Measurements from ENCODE around the gene PPP2R5A.

The PPP2R5A gene

DNA sequence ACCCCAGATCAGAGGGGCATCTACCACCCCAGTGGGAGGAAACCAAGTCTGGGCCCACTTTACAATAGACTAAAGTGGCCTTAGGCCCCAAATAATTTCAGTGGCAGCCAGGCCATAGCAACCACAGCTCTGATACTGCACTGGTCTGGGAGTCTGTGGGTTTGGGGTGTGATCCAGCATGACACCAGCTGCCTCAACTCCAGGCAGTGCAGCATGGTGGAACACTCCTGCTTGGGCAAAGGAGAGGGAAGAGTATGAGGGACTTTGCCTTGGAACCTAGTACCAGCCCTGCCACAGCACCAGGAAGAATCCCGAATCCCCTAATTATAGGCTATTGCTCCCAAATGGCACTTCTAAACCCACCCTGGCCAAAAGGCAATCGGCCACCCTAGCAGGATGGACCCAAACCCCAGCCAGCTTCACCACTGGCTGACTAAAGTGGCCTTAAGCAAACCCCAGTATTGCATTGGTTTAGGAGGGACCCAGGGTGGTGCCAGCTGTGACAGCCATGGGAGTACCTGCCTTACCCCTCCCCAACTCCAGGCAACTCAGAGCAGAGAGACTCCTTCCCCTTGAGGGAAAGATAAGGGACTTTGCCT is 82.4 kb downstream of the PPP2R5A start:
- TF ChIP-seq, protein P1, sequence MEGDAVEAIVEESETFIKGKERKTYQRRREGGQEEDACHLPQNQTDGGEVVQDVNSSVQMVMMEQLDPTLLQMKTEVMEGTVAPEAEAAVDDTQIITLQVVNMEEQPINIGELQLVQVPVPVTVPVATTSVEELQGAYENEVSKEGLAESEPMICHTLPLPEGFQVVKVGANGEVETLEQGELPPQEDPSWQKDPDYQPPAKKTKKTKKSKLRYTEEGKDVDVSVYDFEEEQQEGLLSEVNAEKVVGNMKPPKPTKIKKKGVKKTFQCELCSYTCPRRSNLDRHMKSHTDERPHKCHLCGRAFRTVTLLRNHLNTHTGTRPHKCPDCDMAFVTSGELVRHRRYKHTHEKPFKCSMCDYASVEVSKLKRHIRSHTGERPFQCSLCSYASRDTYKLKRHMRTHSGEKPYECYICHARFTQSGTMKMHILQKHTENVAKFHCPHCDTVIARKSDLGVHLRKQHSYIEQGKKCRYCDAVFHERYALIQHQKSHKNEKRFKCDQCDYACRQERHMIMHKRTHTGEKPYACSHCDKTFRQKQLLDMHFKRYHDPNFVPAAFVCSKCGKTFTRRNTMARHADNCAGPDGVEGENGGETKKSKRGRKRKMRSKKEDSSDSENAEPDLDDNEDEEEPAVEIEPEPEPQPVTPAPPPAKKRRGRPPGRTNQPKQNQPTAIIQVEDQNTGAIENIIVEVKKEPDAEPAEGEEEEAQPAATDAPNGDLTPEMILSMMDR (IDR thresholded peaks at IDR 0.05), result no peak
- H3K27me3 ChIP-seq, result no peaks in the 10 kb centered on the region
- H3K36me3 ChIP-seq, result peaks cover 48% of the 10 kb centered on the region
- H3K4me3 ChIP-seq (ENCODE audit: low read depth in 1 of 2, low read length in 1 of 2), result no peak overlapping the region
- H3K9me3 ChIP-seq, result no peaks in the 10 kb centered on the region
- H3K4me1 ChIP-seq (ENCODE audit: control insufficient read depth in 1 of 2, insufficient read depth in 1 of 2, low read depth in 1 of 2, low read length in 1 of 2), result no peaks in the 10 kb centered on the region
- peak overlapping the region; percentile 47 for H3K27ac ChIP-seq

DNA sequence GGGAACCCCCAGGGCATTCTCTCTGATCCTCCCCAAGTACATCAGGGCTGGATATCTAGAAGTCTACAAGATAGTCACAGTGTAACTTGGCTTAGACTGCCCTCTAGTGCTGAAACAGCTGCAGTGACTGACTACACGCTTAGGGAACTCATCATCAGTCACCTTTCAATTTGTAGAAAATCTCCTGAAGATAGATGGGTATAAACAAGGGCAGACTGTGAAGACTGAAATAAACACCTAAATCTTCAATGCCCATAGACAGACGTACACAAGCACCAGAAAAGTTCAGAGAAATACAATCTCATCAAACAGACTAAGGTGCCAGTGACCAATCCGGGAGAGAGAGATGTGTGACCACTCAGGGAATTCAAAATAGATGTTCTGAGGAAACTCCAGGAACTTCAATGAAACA is 82.9 kb downstream of the PPP2R5A start:
- Histone ChIP-seq H3K4me3 (ENCODE audit: low read depth in 1 of 2, low read length in 1 of 2) (no peak overlapping the region), H3K9me3 (no peaks in the 10 kb centered on the region), H3K27ac (peak overlapping the region; percentile 47), H3K27me3 (no peaks in the 10 kb centered on the region), H3K36me3 (peaks cover 43% of the 10 kb centered on the region), H3K4me1 (ENCODE audit: control insufficient read depth in 1 of 2, insufficient read depth in 1 of 2, low read depth in 1 of 2, low read length in 1 of 2) (no peaks in the 10 kb centered on the region)
- TF ChIP-seq, protein P1 (IDR thresholded peaks at IDR 0.05), result peak; percentile 79

DNA sequence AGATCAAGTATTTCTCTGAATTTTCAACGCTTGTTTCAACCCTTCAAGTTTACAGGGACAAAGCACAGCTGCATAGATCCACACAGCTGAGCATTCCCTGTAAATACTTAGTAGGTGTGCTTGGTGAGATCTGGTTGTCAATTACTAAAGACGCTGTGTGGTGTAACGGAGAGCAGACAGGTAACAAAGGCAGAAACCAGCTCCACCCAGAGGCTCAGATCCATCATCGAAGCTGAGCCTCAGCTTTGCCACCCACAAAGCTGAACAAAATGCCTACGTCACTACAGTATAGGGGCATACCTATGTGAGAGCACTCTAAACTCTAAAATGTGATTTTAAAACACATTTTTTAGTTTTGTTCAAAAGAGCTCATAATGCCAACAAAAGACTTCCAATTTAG is 90.8 kb downstream of the PPP2R5A start:
- Histone ChIP-seq H3K9me3 (no peaks in the 10 kb centered on the region), H3K4me1 (ENCODE audit: control insufficient read depth in 1 of 2, insufficient read depth in 1 of 2, low read depth in 1 of 2, low read length in 1 of 2) (no peaks in the 10 kb centered on the region), H3K4me3 (ENCODE audit: low read depth in 1 of 2, low read length in 1 of 2) (no peak overlapping the region), H3K27me3 (no peaks in the 10 kb centered on the region), H3K27ac (no peak overlapping the region), H3K36me3 (peaks cover 15% of the 10 kb centered on the region)
- TF ChIP-seq, protein P1 (IDR thresholded peaks at IDR 0.05), result no peak

DNA sequence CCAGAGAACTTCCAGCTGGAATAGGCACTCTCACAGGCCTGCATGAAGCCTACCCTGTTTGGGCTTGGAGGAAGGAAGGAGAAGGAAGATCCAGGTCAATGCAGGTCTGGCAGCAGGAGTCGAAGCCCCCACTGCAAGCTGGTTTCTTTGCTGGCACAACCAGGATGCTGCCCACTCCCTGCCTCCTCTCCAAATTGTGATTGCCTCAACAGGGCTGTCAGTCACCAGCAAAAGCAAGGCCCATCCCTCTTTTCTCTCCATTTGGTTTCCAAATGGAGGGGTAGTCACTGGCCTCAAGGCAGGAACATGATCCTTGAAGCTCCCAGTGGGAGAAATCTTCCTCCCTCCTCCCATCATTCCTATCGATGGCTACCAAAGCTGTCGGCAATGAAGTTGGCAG is 92.4 kb downstream of the PPP2R5A start:
- no peaks in the 10 kb centered on the region for H3K9me3 ChIP-seq
- H3K4me3 ChIP-seq (ENCODE audit: low read depth in 1 of 2, low read length in 1 of 2), result no peak overlapping the region
- H3K4me1 ChIP-seq (ENCODE audit: control insufficient read depth in 1 of 2, insufficient read depth in 1 of 2, low read depth in 1 of 2, low read length in 1 of 2), result no peaks in the 10 kb centered on the region
- no peaks in the 10 kb centered on the region for H3K27me3 ChIP-seq
- H3K27ac ChIP-seq, result no peak overlapping the region
- H3K36me3 ChIP-seq, result peaks cover 15% of the 10 kb centered on the region
- TF ChIP-seq, protein P1 (IDR thresholded peaks at IDR 0.05), result no peak

DNA sequence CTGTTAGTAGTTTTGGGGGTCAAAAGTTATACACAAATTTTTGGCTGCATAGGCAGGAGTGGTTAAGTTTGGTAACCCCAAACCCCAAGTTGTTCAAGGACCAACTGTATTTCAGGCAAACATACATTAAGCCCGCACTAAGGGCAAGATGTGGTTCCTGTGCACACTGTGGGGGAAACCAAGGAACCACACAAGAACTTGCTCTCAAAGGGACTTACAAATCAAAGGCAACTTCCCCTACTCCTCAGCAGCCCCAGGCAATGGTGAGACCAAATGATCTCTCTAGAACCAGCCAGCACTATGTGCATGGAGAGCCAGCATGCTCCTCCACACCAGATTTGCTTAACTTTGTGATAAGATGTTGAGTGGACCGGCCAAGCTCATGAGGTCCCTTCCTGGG is 94.2 kb downstream of the PPP2R5A start:
- Histone ChIP-seq H3K9me3 (no peaks in the 10 kb centered on the region), H3K4me1 (ENCODE audit: control insufficient read depth in 1 of 2, insufficient read depth in 1 of 2, low read depth in 1 of 2, low read length in 1 of 2) (peaks cover 2 to 3% of the 10 kb centered on the region in 2 experiments), H3K27ac (no peak overlapping the region), H3K27me3 (no peaks in the 10 kb centered on the region), H3K4me3 (ENCODE audit: low read depth in 1 of 2, low read length in 1 of 2) (no peak overlapping the region), H3K36me3 (peaks cover 15% of the 10 kb centered on the region)
- TF ChIP-seq, protein P1 (IDR thresholded peaks at IDR 0.05), result no peak

Data from neutrophil (primary cell).